Measurements from ENCODE around the gene RBM20.

RBM20 gene

GRCh38 chr10:110780704-110781103 lies 136.6 kb downstream of the RBM20 start:
- H3K4me3 ChIP-seq = no peak overlapping the region
- H3K27ac ChIP-seq = no peak overlapping the region
- no peak for DNase-seq (ENCODE audit: low spot score)
- TF ChIP-seq CTCF (IDR thresholded peaks at IDR 0.05) = no peak

- H3K4me3 ChIP-seq = no peak overlapping the region
- DNase-seq (ENCODE audit: low spot score) = no peak
- no peak for TF ChIP-seq CTCF (IDR thresholded peaks at IDR 0.05)
- H3K27ac ChIP-seq = no peak overlapping the region
Measured at GRCh38 chr10:110781139-110781538, 137.0 kb downstream of the RBM20 start.

GRCh38 chr10:110782616-110783015 lies 138.5 kb downstream of the RBM20 start:
- no peak for DNase-seq (ENCODE audit: low spot score)
- Histone ChIP-seq H3K27ac (no peak overlapping the region), H3K4me3 (no peak overlapping the region)
- TF ChIP-seq CTCF (IDR thresholded peaks at IDR 0.05) = no peak

GRCh38 chr10:110783509-110784107 lies 139.5 kb downstream of the RBM20 start:
- no peak for TF ChIP-seq CTCF (IDR thresholded peaks at IDR 0.05)
- no peak for DNase-seq (ENCODE audit: low spot score)
- H3K27ac ChIP-seq = peak overlapping the region in 1 of 2 donors; percentile 22
- H3K4me3 ChIP-seq = no peak overlapping the region

- Histone ChIP-seq H3K4me3 (no peak overlapping the region), H3K27ac (peak overlapping the region in 1 of 2 donors; percentile 42)
- no peak for DNase-seq (ENCODE audit: low spot score)
- no peak for TF ChIP-seq CTCF (IDR thresholded peaks at IDR 0.05)
Measured at GRCh38 chr10:110784198-110784597, 140.1 kb downstream of the RBM20 start.

GRCh38 chr10:110786172-110786571 lies 142.0 kb downstream of the RBM20 start:
- no peak for TF ChIP-seq CTCF (IDR thresholded peaks at IDR 0.05)
- no peak overlapping the region for H3K27ac ChIP-seq
- H3K4me3 ChIP-seq = no peak overlapping the region
- no peak for DNase-seq (ENCODE audit: low spot score)

GRCh38 chr10:110788620-110789385 lies 144.7 kb downstream of the RBM20 start:
- Histone ChIP-seq H3K27ac (no peak overlapping the region), H3K4me3 (no peak overlapping the region)
- TF ChIP-seq CTCF (IDR thresholded peaks at IDR 0.05) = no peak
- no peak for DNase-seq (ENCODE audit: low spot score)
